GM12865 (cell line): ENCODE measurements around the gene CHST3.

ENCODE experiments used
- DNase-seq: peaks from one replicate; pipeline ENCODE4 v3.0.0; 2010; ENCODE audit warnings: low read depth
- H3K4me3 ChIP-seq: 2 replicates; pipeline ENCODE4 v1.5.1; 2011; ENCODE audit warnings: mild to moderate bottlenecking, low read depth, low read length, control low read depth
- CTCF ChIP-seq: IDR thresholded peaks from 2 replicates; pipeline ENCODE4 v1.5.1; 2011; ENCODE audit warnings: low read length, control low read depth, low read depth, inconsistent platforms; ENCODE audit not compliant: insufficient read depth; ENCODE audit errors: missing control alignments

Gene CHST3

GRCh38 chr10:71978988-71979691 lies 14.9 kb downstream of the CHST3 start:
- TF ChIP-seq CTCF: no peak
- H3K4me3 ChIP-seq: no peak overlapping the region
- no peak for DNase-seq

- no peak for DNase-seq
- no peak overlapping the region for H3K4me3 ChIP-seq
- TF ChIP-seq CTCF: no peak
Observed at GRCh38 chr10:71979692-71980062, 15.5 kb downstream of the CHST3 start.

GRCh38 chr10:71980181-71981014 lies 16.2 kb downstream of the CHST3 start:
- DNase-seq: no peak
- H3K4me3 ChIP-seq: no peak overlapping the region
- TF ChIP-seq CTCF: no peak

GRCh38 chr10:71981015-71981875 lies 17.1 kb downstream of the CHST3 start:
- TF ChIP-seq CTCF: no peak
- no peak for DNase-seq
- no peak overlapping the region for H3K4me3 ChIP-seq

- no peak for DNase-seq
- no peak for TF ChIP-seq CTCF
- H3K4me3 ChIP-seq: no peak overlapping the region
Observed at GRCh38 chr10:71981876-71982230, 17.7 kb downstream of the CHST3 start.

GRCh38 chr10:71982269-71983178 lies 18.3 kb downstream of the CHST3 start:
- H3K4me3 ChIP-seq: no peak overlapping the region
- no peak for DNase-seq
- no peak for TF ChIP-seq CTCF
